Aorta (tissue), 5 donors: ENCODE results near the gene DPP3. TPM values are rescaled to one million over a fixed set of nuclear protein-coding genes. Genes with fewer than 3 reads are reported as not detected.
"Not testable (repeated sequence)": the region's sequence is repeated elsewhere in the genome, so short reads cannot be mapped to it uniquely, and the experiment has no call there.

Experiments used
- ATAC-seq: fragments of 200-7000 bp; cut with Tn5 transposase; one replicate; pipeline ENCODE4 v1.9.1; 2022; ENCODE audit warnings: moderate library complexity; ENCODE audit not compliant: low FRiP score
- DNase-seq, 2 donors: peaks; one replicate each; pipeline ENCODE4 v3.0.0-alpha.2; 2020
- H3K27ac ChIP-seq, 2 donors: one replicate each; pipeline ENCODE4 v1.5.1; 2013; ENCODE audit warnings: low read length in 2 of 2, mild to moderate bottlenecking in 2 of 2, moderate library complexity in 2 of 2, control low read depth in 1 of 2, inconsistent platforms in 1 of 2, low read depth in 1 of 2
- H3K27me3 ChIP-seq, 2 donors: one replicate each; pipeline ENCODE4 v1.6.1; 2013; ENCODE audit warnings: control low read depth in 1 of 2, low read length in 1 of 2, mild to moderate bottlenecking in 1 of 2, moderate library complexity in 1 of 2; ENCODE audit not compliant: insufficient read depth in 2 of 2, control insufficient read depth in 1 of 2
- H3K36me3 ChIP-seq, 2 donors: one replicate each; pipeline ENCODE4 v1.6.1; 2013; ENCODE audit warnings: control low read depth in 1 of 2, low read length in 1 of 2, mild to moderate bottlenecking in 1 of 2; ENCODE audit not compliant: insufficient read depth in 2 of 2, control insufficient read depth in 1 of 2
- H3K4me1 ChIP-seq, 2 donors: one replicate each; pipeline ENCODE4 v1.6.1; 2013; ENCODE audit warnings: low read length in 2 of 2, control low read depth in 1 of 2, mild to moderate bottlenecking in 1 of 2, moderate library complexity in 1 of 2; ENCODE audit not compliant: insufficient read depth in 2 of 2, control insufficient read depth in 1 of 2
- H3K4me3 ChIP-seq, 2 donors: one replicate each; pipeline ENCODE4 v1.5.1; 2013; ENCODE audit warnings: low read length in 2 of 2, control low read depth in 1 of 2, mild to moderate bottlenecking in 1 of 2
- H3K9me3 ChIP-seq: one replicate; pipeline ENCODE4 v1.6.1; 2013; ENCODE audit warnings: mild to moderate bottlenecking, low read length; ENCODE audit not compliant: control insufficient read depth
- WGBS, 2 donors: extraction: QIAGEN DNeasy Blood & Tissue Kit; methylation state at CpG; one replicate each; pipeline ENCODE4 v1.1.7; 2013; 5-methylcytosine and 5-hydroxymethylcytosine counted together
- intact Hi-C, 2 donors: fragments of 100-400 bp; cut with DNase I; formaldehyde crosslinking; loops; one replicate each; pipeline versions ENCODE4 v1.14.2 to v1.15.0; 2022
- polyA plus RNA-seq, 2 donors: library from polyadenylated mRNA; stranded (reverse); fragments of 200-250 nt; gene quantifications; one replicate each; pipeline ENCODE4 v1.2.3, GENCODE V29; 2013
- total RNA-seq, 2 donors: library from RNA; stranded (reverse); fragmentation: NEBNext Ultra II Directional; extraction: Animal tissue kit (Norgen Biotek cat#: 25700); gene quantifications; one replicate each; pipeline ENCODE4 v1.2.1, GENCODE V29; 2021
- donor health status: healthy with polysubstance abuse.
- donor health status: Bipolar disorder and iron deficiency.
- donor health status: DM: no; HTN: no; CAD: no.
- donor health status: DM: no; HTN: no; CAD: no.
- donor health status: DM: yes; HTN: yes; CAD: no.

The DPP3 gene
- total and polyA plus RNA-seq, 4 donors, result 15.5 to 24.8 (median 21.3) TPM

DNA sequence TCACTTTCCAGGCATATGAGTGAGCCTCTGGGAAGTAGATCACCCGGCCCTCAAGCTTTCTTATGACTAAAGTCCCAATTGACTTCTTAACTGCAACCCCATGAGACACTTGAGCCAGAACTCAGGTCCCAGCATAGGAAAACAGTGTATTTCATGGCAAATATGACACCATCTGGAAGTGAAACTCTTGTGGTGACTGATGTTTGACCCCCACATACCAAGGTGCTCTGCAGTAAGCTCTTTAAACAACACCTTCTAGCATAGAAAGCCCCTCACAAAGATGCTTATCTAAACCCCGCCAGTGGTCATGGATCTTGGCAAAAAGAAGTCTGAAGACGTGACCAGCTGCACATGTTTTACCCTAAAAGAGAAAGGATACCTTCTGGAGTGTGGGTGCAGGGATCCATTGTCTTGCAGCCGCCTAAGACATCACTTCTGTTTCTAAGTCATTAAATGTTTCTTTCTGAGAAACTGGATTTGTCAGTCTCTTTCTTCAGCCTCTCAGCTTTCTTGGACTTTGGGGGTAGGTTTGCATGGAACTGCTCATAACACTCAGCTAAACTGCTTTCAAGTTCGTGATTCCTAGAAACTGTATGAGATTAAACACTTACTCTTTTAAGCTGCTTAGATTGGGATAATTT, 21.0 kb upstream of the DPP3 start:
- intact Hi-C loops, result no loop called here
- Histone ChIP-seq H3K27me3 (no peaks in the 10 kb centered on the region), H3K36me3 (no peaks in the 10 kb centered on the region), H3K27ac (no peak overlapping the region), H3K4me3 (no peak overlapping the region), H3K9me3 (no peaks in the 10 kb centered on the region), H3K4me1 (no peaks in the 10 kb centered on the region)
- 52 to 69% methylated on average over 5 of the region's 5 CpGs for WGBS, 2 donors
- ATAC-seq (no peak), DNase-seq (no peak)

DNA sequence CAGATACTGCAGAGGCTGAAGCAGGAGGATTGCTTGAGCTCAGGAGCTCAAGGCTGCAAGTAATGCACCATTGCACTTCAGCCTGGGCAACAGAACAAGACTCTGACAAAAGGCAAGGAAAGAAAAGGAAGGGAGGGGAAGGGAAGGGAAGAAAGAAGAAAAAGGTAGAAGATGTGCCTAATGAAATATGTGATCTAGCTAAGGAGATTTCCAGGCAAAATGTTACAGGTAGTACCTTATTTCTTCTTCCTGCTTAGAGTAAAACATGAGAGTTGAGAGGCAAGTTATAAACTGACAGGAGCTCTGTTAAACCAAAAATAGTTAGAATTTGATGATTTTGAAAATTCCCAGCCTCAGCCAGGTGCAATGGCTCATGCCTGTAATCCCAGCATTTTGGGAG, 18.2 kb upstream of the DPP3 start:
- Histone ChIP-seq H3K9me3 (no peaks in the 10 kb centered on the region), H3K4me1 (no peaks in the 10 kb centered on the region), H3K27ac (no peak overlapping the region), H3K4me3 (no peak overlapping the region), H3K27me3 (no peaks in the 10 kb centered on the region), H3K36me3 (no peaks in the 10 kb centered on the region)
- ATAC-seq (no peak), DNase-seq (no peak)
- intact Hi-C loops, result no loop called here

DNA sequence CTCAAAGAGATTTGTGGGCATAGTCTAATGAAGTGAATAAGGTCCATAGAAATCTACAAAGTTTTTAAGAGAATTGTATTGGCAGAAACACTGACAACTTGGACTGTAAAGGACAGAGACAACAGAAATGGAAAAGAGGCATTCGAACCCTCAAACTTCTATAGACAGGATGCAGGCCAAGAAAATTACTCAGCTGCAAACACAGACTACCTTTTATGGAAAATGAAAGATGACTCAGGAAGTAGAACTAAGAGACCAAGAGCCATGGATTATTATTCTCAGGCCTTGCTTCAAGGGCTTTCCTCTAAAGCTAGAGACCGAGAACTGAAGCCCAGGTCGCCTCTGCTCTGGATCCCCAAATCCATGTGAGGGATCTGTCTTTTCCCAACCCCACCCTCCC, 17.3 kb upstream of the DPP3 start:
- no peak for ATAC-seq

DNA sequence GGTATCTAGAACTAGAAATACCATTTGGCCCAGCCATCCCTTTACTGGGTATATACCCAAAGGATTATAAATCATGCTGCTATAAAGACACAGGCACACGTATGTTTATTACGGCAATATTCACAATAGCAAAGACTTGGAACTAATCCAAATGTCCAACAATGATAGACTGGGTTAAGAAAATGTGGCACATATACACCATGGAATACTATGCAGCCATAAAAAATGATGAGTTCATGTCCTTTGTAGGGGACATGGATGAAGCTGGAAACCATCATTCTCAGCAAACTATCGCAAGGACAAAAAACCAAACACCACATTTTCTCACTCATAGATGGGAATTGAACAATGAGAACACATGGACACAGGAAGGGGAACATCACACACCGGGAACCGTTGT, 16.1 kb upstream of the DPP3 start:
- H3K4me3 ChIP-seq, intact Hi-C loops, H3K27me3 ChIP-seq, H3K27ac ChIP-seq, H3K4me1 ChIP-seq, DNase-seq, H3K36me3 ChIP-seq, H3K9me3 ChIP-seq, ATAC-seq: not testable (repeated sequence)
- WGBS, 2 donors, result 85 to 91% methylated on average over 5 of the region's 5 CpGs

More for the DNA sequence above, 17.3 kb upstream of the DPP3 start:
- H3K4me3 ChIP-seq, result no peak overlapping the region
- no peak for DNase-seq
- intact Hi-C loops, result no loop called here
- H3K4me1 ChIP-seq, result no peaks in the 10 kb centered on the region
- 96% methylated on average over 3 of the region's 3 CpGs for WGBS, 2 donors
- H3K27ac ChIP-seq, result no peak overlapping the region
- no peaks in the 10 kb centered on the region for H3K9me3 ChIP-seq
- H3K36me3 ChIP-seq, result no peaks in the 10 kb centered on the region
- no peaks in the 10 kb centered on the region for H3K27me3 ChIP-seq

DNA sequence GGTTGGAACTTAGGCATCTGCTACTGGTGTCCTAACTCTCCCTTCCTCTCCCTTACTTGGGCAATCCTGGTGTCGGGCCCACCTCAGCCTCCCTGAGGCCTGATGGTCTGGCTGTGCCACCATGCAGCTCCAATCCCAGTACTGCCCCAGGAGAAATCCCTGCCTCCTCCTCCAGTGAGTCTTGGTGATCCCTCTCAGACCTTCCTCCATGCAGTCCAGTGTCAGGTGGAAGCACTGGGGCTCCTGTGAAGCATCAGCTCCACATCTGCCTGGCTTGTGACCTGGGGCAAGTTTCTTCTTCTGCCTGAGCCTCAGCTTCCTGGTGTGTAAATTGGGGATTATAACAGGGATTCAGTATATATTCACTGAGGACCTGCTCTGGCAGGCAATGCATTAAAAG, 15.3 kb upstream of the DPP3 start:
- Histone ChIP-seq H3K27me3 (no peaks in the 10 kb centered on the region), H3K9me3 (no peaks in the 10 kb centered on the region), H3K4me1 (no peaks in the 10 kb centered on the region), H3K4me3 (no peak overlapping the region), H3K27ac (no peak overlapping the region), H3K36me3 (no peaks in the 10 kb centered on the region)
- intact Hi-C loops, result no loop called here
- DNase-seq (no peak), ATAC-seq (no peak)
- WGBS, 2 donors, result 71 to 78% methylated on average over 1 of the region's 1 CpG

DNA sequence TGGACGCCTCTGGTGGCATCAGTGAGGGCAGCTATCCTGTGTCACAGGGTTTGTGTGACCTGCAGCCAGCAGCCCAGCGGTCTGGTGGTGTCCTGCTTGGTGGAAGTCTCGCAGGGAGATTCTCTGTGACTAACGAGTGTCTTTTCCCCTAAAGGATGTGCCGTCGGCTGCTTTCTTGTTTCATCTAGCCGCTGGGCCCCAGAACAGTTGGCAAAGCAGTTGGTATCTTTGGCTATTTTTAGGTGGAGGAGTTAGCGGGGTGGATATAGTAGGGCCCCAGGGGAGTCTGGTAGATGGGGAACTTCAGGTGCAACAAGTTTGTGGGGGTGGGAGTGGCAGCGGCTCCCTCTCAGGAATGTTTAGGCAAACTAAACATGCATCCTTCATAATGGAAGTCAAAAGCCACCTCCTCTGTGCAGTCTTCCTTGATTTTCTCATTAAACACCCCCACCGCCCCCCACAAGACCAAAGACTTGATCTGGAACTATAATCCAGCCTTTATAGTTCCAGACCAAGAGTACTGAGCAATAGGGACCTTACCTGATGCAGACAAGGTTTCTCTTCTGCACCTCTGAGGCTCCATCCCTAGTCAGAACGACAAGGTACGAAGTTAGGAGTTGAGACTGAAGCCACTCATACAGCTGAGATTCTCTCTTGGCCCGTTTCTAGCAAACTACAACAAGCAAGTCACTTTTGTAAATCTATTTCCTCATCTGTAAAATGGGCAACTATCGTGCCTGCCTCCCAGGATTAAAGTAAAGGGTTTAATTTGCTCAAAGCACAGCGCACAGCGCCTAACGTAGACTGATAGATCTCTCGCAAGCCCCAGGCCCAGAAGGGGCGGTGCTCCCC, 14.6 kb upstream of the DPP3 start:
- WGBS, 2 donors, result 33 to 36% methylated on average over 19 of the region's 19 CpGs
- no peaks in the 10 kb centered on the region for H3K4me1 ChIP-seq
- DNase-seq (no peak), ATAC-seq (no peak)
- intact Hi-C loops, result no loop called here
- H3K9me3 ChIP-seq, result no peaks in the 10 kb centered on the region
- H3K4me3 ChIP-seq, result no peak overlapping the region
- H3K36me3 ChIP-seq, result no peaks in the 10 kb centered on the region
- H3K27me3 ChIP-seq, result no peaks in the 10 kb centered on the region
- no peak overlapping the region for H3K27ac ChIP-seq

DNA sequence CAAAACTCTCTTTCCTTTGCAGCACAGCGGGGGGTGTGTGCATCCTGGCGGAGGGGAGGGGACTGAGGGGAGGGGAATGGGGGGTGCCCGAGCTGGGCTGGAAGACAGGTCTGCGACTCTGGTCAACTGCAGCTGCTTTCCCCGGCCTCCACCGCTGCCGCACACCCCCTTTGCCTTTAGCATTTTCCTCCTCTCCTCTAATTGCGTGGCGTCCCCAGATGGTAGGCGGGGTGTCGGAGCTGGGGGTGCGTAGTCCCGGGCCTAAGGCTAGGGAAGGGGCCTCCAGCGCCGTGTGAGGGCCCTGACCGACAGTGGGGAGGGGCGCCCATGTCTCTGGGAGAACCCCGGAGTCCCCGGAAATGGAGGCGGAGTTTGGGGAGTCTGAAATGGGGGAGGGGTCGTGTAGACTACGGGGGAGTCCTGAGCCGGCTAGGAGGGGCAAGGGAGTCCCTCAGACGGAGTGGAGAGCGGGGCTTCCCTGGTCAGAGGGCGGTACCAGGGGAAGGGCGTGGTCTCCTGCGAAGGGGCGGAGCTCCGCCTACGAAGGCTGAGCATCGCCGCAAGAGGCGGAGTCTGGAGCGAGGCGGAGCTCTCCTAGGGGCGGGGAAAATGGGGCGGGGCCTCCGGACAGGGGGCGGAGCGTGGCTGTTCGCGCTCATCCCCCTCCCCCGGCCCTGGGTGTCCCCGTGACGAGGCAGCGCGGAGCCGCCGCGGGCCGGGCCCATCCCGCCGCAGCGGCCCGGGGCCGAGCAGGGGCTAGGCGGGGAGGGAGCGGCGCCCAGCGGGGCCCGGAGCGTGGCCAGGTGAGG, 13.8 kb upstream of the DPP3 start, which contains the start of gene PELI3:
Gene PELI3 (plus strand): TSS at position 681 of the 809 bp plus-strand sequence. CDS start 1,224 bp downstream, outside the sequence.
- H3K36me3 ChIP-seq, result no peaks in the 10 kb centered on the region
- no peaks in the 10 kb centered on the region for H3K27me3 ChIP-seq
- ATAC-seq (peak; percentile 99), DNase-seq (peak; percentile 96 to 99)
- peak within 1 kb of the TSS; percentile 70 to 78 for H3K4me3 ChIP-seq
- no peaks in the 10 kb centered on the region for H3K9me3 ChIP-seq
- peak within 1 kb of the TSS in 1 of 2 donors; percentile 28 for H3K27ac ChIP-seq
- no peaks in the 10 kb centered on the region for H3K4me1 ChIP-seq
- intact Hi-C loops, result no loop called here
- 0 to 1% methylated on average over 34 to 63 of the region's 63 CpGs for WGBS, 2 donors

DNA sequence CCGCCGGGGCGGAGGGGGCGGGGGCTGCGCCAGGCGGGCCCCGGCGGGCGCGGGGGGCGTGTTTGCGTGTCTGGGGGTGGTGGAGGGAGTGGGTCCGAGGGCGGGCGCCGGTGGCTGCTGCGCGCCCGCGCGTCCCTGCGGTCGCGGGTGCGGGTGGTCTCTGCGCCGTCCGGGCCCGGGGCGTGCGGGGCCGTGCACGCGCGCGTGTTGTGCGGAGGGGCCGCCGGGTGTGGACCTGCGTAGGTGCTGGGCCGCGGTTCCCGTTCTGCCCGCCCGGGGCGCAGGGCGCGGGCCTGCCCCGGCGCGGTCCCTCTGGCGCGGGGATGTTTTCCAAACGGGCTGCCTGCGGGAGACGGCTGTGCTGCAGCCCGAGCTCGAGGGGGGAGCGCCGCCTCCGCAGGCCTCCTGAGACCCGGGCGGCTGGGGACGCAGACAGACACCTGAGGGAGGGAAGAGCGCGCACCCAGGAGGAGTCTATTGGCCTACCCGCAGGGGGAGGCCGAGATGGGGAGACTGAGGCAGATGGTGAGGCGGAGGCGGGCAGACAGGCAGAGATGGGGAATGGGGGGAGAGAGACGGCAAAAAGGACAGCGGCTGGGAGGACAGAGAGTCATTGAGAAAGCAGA, 13.1 kb upstream of the DPP3 start:
- H3K27me3 ChIP-seq, result no peaks in the 10 kb centered on the region
- no peak for ATAC-seq
- WGBS, 2 donors, result 1 to 2% methylated on average over 64 to 72 of the region's 72 CpGs
- H3K27ac ChIP-seq, result no peak overlapping the region
- DNase-seq, result peak; percentile 65 to 82
- peak overlapping the region; percentile 70 to 78 for H3K4me3 ChIP-seq
- H3K9me3 ChIP-seq, result no peaks in the 10 kb centered on the region
- H3K4me1 ChIP-seq, result no peaks in the 10 kb centered on the region
- H3K36me3 ChIP-seq, result no peaks in the 10 kb centered on the region
- intact Hi-C loops, result no loop called here
